HepG2 (cell line): ENCODE measurements around the gene ST14. TPM values are rescaled to one million over a fixed set of nuclear protein-coding genes. Genes with fewer than 3 reads are reported as not detected.

Experiments
- ATF6 ChIP-seq: sonication (generic); formaldehyde crosslinking; conservative IDR thresholded peaks from 2 replicates; pipeline ENCODE4 v1.4.0; 2020; ENCODE audit warnings: missing genetic modification reagents
- BRF2 ChIP-seq: sonication (generic); formaldehyde crosslinking; IDR thresholded peaks from 2 replicates; pipeline ENCODE4 v1.8.1; 2022; ENCODE audit warnings: mild to moderate bottlenecking, missing genetic modification reagents
- FOXK2 ChIP-seq: fragments of 450-650 bp; IDR thresholded peaks from 2 replicates; pipeline ENCODE4 v1.6.1; 2016
- MEF2D ChIP-seq: sonication (generic); formaldehyde crosslinking; IDR thresholded peaks from 2 replicates; pipeline ENCODE4 v1.5.1; 2020; ENCODE audit warnings: mild to moderate bottlenecking, missing genetic modification reagents
- MNT ChIP-seq: fragments of 450-650 bp; IDR thresholded peaks from 2 replicates; pipeline ENCODE4 v1.6.1; 2016
- NCOR1 ChIP-seq: fragments of 200-600 bp; sonication (generic); IDR thresholded peaks from 2 replicates; pipeline ENCODE4 v1.7.0; 2017; ENCODE audit warnings: antibody characterized with exemption, low read length, borderline replicate concordance
- SMYD3 ChIP-seq: sonication (generic); formaldehyde crosslinking; IDR thresholded peaks from 2 replicates; pipeline ENCODE4 v1.8.1; 2023; ENCODE audit warnings: mild to moderate bottlenecking, missing genetic modification reagents
- SNAI1 ChIP-seq: sonication (generic); formaldehyde crosslinking; IDR thresholded peaks from 2 replicates; pipeline ENCODE4 v1.5.0; 2020; ENCODE audit warnings: mild to moderate bottlenecking, missing genetic modification reagents, borderline replicate concordance
- SP2 ChIP-seq: sonication (generic); formaldehyde crosslinking; IDR thresholded peaks from 2 replicates; pipeline ENCODE4 v1.5.1; 2020; ENCODE audit warnings: mild to moderate bottlenecking, missing genetic modification reagents
- ZFYVE20 ChIP-seq: sonication (generic); formaldehyde crosslinking; IDR thresholded peaks from 2 replicates; pipeline ENCODE4 v1.8.0; 2023; ENCODE audit warnings: low read depth, mild to moderate bottlenecking, moderate library complexity, missing genetic modification reagents, borderline replicate concordance
- ZNF235 ChIP-seq: sonication (generic); formaldehyde crosslinking; IDR thresholded peaks from 2 replicates; pipeline ENCODE4 v1.8.1; 2023; ENCODE audit warnings: mild to moderate bottlenecking, missing genetic modification reagents, borderline replicate concordance
- ZNF30 ChIP-seq: sonication (generic); formaldehyde crosslinking; IDR thresholded peaks from 2 replicates; pipeline ENCODE4 v1.5.0; 2020; ENCODE audit warnings: mild to moderate bottlenecking, missing genetic modification reagents
- ZNF382 ChIP-seq: sonication (generic); formaldehyde crosslinking; IDR thresholded peaks from 2 replicates; pipeline ENCODE4 v1.5.0; 2020; ENCODE audit warnings: missing genetic modification reagents, mild to moderate bottlenecking, borderline replicate concordance
- ZNF550 ChIP-seq: sonication (generic); formaldehyde crosslinking; IDR thresholded peaks from 2 replicates; pipeline ENCODE4 v1.4.0; 2020; ENCODE audit warnings: mild to moderate bottlenecking, missing genetic modification reagents, borderline replicate concordance
- ZNF710 ChIP-seq: sonication (generic); formaldehyde crosslinking; IDR thresholded peaks from 2 replicates; pipeline ENCODE4 v1.5.0; 2020; ENCODE audit warnings: mild to moderate bottlenecking, missing genetic modification reagents, borderline replicate concordance
- ZNF782 ChIP-seq: sonication (generic); formaldehyde crosslinking; IDR thresholded peaks from 2 replicates; pipeline ENCODE4 v1.4.0; 2020; ENCODE audit warnings: missing genetic modification reagents, mild to moderate bottlenecking, borderline replicate concordance
- polyA plus RNA-seq, 8 experiments: library from polyadenylated mRNA; depleted of rRNA in 3 of 8; stranded (reverse) in 7 of 8; unstranded in 1 of 8; fragments of >200 nt; fragmentation: Illumina TruSeq in 4 of 8; extraction: Trizol in 4 of 8; gene quantifications; 2 replicates each; pipeline versions ENCODE4 v1.2.1 to v1.2.3, GENCODE V29; 2011 to 2016; ENCODE audit warnings: low read depth in 4 of 8, missing spikeins in 1 of 8, mixed read lengths in 1 of 8; ENCODE audit not compliant: insufficient read depth in 1 of 8
- total RNA-seq, 5 experiments: library from RNA; depleted of rRNA; stranded (reverse); fragments of >200 nt; fragmentation: Illumina TruSeq; extraction: Trizol; gene quantifications; 2 replicates each; pipeline ENCODE4 v1.2.3, GENCODE V29; 2016; ENCODE audit warnings: low read depth in 1 of 5
- TF ChIP-seq, protein P1 (sequence below): sonication (generic); formaldehyde crosslinking; IDR thresholded peaks from 2 replicates; pipeline ENCODE4 v1.5.0; 2020; ENCODE audit warnings: mild to moderate bottlenecking, missing genetic modification reagents
- TF ChIP-seq, protein P2 (sequence below): sonication (generic); formaldehyde crosslinking; conservative IDR thresholded peaks from 2 replicates; pipeline ENCODE4 v1.4.0; 2020; ENCODE audit warnings: missing genetic modification reagents

Gene ST14
- total and polyA plus RNA-seq, 2 of the 13 experiments (the other 11 are each of a cell fraction or from before 2014, with no cell fraction given) = 0.88 to 1.4 TPM

DNA sequence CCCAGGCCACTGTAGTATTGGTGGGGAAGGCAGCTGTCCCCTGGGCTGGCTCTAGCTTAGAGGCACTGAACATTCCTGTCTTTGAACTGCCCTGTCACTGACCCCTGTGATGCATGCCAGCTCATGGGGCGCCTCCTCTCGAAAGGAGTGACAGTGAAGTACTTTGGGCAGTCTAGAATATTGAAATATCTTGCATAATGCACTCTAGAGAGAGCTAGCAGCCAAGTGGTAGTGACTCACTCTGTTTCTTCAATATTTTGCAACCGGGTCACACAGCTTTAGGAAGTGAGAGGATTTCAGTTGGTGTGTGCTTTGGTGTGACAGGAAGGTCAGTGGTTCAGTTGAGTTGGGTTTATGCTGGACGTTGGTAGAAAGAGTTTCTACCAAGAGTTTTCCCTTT, 35.5 kb upstream of the ST14 start (continued):
- TF ChIP-seq, protein P1, sequence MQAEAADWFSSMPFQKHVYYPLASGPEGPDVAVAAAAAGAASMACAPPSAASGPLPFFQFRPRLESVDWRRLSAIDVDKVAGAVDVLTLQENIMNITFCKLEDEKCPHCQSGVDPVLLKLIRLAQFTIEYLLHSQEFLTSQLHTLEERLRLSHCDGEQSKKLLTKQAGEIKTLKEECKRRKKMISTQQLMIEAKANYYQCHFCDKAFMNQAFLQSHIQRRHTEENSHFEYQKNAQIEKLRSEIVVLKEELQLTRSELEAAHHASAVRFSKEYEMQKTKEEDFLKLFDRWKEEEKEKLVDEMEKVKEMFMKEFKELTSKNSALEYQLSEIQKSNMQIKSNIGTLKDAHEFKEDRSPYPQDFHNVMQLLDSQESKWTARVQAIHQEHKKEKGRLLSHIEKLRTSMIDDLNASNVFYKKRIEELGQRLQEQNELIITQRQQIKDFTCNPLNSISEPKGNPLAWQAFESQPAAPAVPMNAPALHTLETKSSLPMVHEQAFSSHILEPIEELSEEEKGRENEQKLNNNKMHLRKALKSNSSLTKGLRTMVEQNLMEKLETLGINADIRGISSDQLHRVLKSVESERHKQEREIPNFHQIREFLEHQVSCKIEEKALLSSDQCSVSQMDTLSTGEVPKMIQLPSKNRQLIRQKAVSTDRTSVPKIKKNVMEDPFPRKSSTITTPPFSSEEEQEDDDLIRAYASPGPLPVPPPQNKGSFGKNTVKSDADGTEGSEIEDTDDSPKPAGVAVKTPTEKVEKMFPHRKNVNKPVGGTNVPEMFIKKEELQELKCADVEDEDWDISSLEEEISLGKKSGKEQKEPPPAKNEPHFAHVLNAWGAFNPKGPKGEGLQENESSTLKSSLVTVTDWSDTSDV (CRISPR knock-in tag) = no peak
- no peak for TF ChIP-seq SP2 (CRISPR knock-in tag)
- no peak for TF ChIP-seq SMYD3 (CRISPR knock-in tag)
- TF ChIP-seq ZNF235 (CRISPR knock-in tag) = no peak
- TF ChIP-seq ZNF782 (CRISPR knock-in tag) = no peak
- no peak for TF ChIP-seq ZNF382
- no peak for TF ChIP-seq ZNF550 (CRISPR knock-in tag)
- TF ChIP-seq NCOR1 = peak; percentile 75; the same call in 1 of the 2 replicates
- TF ChIP-seq MEF2D (CRISPR knock-in tag) = peak; percentile 52; the same call in 1 of the 2 replicates
- no peak for TF ChIP-seq ATF6 (CRISPR knock-in tag)
- TF ChIP-seq BRF2 (CRISPR knock-in tag) = no peak
- peak; percentile 34; the same call in 1 of the 2 replicates for TF ChIP-seq MNT
- 0 out of 2 replicates have a peak, but pooled peaks have one; percentile 41 for TF ChIP-seq FOXK2
- TF ChIP-seq, protein P2, sequence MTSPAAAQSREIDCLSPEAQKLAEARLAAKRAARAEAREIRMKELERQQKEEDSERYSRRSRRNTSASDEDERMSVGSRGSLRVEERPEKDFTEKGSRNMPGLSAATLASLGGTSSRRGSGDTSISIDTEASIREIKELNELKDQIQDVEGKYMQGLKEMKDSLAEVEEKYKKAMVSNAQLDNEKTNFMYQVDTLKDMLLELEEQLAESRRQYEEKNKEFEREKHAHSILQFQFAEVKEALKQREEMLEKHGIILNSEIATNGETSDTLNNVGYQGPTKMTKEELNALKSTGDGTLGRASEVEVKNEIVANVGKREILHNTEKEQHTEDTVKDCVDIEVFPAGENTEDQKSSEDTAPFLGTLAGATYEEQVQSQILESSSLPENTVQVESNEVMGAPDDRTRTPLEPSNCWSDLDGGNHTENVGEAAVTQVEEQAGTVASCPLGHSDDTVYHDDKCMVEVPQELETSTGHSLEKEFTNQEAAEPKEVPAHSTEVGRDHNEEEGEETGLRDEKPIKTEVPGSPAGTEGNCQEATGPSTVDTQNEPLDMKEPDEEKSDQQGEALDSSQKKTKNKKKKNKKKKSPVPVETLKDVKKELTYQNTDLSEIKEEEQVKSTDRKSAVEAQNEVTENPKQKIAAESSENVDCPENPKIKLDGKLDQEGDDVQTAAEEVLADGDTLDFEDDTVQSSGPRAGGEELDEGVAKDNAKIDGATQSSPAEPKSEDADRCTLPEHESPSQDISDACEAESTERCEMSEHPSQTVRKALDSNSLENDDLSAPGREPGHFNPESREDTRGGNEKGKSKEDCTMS (CRISPR knock-in tag) = no peak
- TF ChIP-seq ZNF30 (CRISPR knock-in tag) = no peak
- TF ChIP-seq ZNF710 = no peak
- no peak for TF ChIP-seq ZFYVE20
- TF ChIP-seq SNAI1 (CRISPR knock-in tag) = no peak
